DOHH2 (cell line): ENCODE results near the gene CSNK1G2.

Experiments
- EZH2phosphoT487 ChIP-seq: fragments of 200-600 bp; sonication (generic); IDR thresholded peaks from 2 replicates; pipeline ENCODE4 v1.6.1; 2017; ENCODE audit warnings: borderline replicate concordance, mild to moderate bottlenecking, antibody characterized with exemption, low read length, moderate library complexity, mixed read lengths
- TF ChIP-seq, protein P1 (sequence below): fragments of 200-600 bp; sonication (generic); IDR thresholded peaks from one replicate; pipeline ENCODE4 v1.5.1; 2014; ENCODE audit warnings: antibody characterized with exemption, mild to moderate bottlenecking, low read depth, low read length; ENCODE audit not compliant: poor library complexity, severe bottlenecking

DNA sequence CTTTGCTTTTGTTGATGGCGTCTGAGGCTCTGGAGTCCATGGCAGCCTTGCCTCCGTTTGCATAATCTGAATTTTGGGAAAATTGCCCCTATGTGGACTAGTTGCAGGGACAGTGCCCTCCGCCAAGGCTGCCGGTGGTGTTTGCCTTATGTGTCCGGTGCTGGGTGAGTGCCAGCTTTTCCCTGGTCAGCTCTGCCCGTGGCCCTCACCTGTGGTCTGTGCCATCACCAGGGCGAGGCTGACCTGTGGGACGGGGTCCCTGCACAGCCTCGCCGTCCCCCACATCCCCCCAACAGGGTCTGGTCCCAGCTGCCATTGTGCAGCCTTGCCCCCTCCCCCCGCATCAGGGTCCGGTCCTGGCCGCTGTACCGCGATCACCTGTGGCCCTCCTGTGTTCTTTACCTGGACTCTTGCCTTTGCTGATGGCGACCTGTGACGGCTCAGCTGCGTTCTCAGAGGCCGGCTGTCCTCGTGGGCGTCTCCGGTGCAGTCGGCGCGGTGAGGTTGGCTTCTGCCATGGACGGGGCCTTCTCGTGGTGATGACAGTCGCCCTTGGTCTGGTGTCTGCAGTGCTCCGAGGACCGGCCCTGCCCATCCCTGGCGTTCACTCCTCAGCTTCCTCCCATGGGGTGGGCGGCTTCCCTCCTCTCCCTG lies 12.6 kb downstream of the CSNK1G2 start:
- no peak for TF ChIP-seq EZH2phosphoT487
- TF ChIP-seq, protein P1, sequence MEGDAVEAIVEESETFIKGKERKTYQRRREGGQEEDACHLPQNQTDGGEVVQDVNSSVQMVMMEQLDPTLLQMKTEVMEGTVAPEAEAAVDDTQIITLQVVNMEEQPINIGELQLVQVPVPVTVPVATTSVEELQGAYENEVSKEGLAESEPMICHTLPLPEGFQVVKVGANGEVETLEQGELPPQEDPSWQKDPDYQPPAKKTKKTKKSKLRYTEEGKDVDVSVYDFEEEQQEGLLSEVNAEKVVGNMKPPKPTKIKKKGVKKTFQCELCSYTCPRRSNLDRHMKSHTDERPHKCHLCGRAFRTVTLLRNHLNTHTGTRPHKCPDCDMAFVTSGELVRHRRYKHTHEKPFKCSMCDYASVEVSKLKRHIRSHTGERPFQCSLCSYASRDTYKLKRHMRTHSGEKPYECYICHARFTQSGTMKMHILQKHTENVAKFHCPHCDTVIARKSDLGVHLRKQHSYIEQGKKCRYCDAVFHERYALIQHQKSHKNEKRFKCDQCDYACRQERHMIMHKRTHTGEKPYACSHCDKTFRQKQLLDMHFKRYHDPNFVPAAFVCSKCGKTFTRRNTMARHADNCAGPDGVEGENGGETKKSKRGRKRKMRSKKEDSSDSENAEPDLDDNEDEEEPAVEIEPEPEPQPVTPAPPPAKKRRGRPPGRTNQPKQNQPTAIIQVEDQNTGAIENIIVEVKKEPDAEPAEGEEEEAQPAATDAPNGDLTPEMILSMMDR = no peak
